ENCODE measurements around the gene ODF2.

GRCh38 chr9:128420651-128421481, 34.9 kb upstream of the ODF2 start, which contains the start of gene CERCAM:
- TF ChIP-seq CTCF (optimal IDR thresholded peaks at IDR 0.05 in 1 of 3, IDR thresholded peaks at IDR 0.05 in 1 of 3, conservative IDR thresholded peaks at IDR 0.05 in 1 of 3; ENCODE audit: extremely low read depth in 1 of 3, insufficient read depth in 2 of 3, low read length in 3 of 3) (no peak), EZH2 (IDR thresholded peaks at IDR 0.05; ENCODE audit: low read length) (no peak)

Data from keratinocyte (primary cell).